ENCODE results near the gene MCC.
A peak's percentile ranks its signal among the peaks of the same experiment; 100 is the strongest.

The MCC gene

GRCh38 chr5:113202746-113203716 is 285.2 kb downstream of the MCC start (continued):
- TF ChIP-seq ZNF707 (tag by site-specific recombination; IDR thresholded peaks at IDR 0.05), result no peak
- TF ChIP-seq ZNF518A (tag by site-specific recombination; conservative IDR thresholded peaks at IDR 0.05; ENCODE audit: low read depth), result no peak
- TF ChIP-seq YY1 (tag by site-specific recombination; IDR thresholded peaks at IDR 0.05), result no peak
- TF ChIP-seq ZNF544 (tag by site-specific recombination; IDR thresholded peaks at IDR 0.05), result no peak
- TF ChIP-seq ZNF521 (tag by site-specific recombination; IDR thresholded peaks at IDR 0.05), result no peak
- TF ChIP-seq ZBTB20 (tag by site-specific recombination; IDR thresholded peaks at IDR 0.05), result peak; percentile 86
- TF ChIP-seq ZNF747 (tag by site-specific recombination; IDR thresholded peaks at IDR 0.05), result no peak
- TF ChIP-seq PRDM10 (tag by site-specific recombination; IDR thresholded peaks at IDR 0.05), result peak; percentile 92
- TF ChIP-seq ZNF362 (tag by site-specific recombination; IDR thresholded peaks at IDR 0.05), result peak; percentile 57; the same call in 1 of the 2 replicates
- no peak for TF ChIP-seq ZNF157 (tag by site-specific recombination; IDR thresholded peaks at IDR 0.05)
- TF ChIP-seq ZNF580 (tag by site-specific recombination; IDR thresholded peaks at IDR 0.05), result peak; percentile 86
- TF ChIP-seq ZNF571 (tag by site-specific recombination; IDR thresholded peaks at IDR 0.05), result no peak
- peak; percentile 94 for TF ChIP-seq OSR2 (tag by site-specific recombination; IDR thresholded peaks at IDR 0.05)
- no peak for TF ChIP-seq ZNF585B (tag by site-specific recombination; IDR thresholded peaks at IDR 0.05)
- no peak for TF ChIP-seq ZNF112 (tag by site-specific recombination; IDR thresholded peaks at IDR 0.05)
- TF ChIP-seq ZBTB7A (tag by site-specific recombination; IDR thresholded peaks at IDR 0.05; ENCODE audit: low read depth), result no peak
- no peak; the same call in none of the 2 replicates for TF ChIP-seq HIC1 (tag by site-specific recombination; IDR thresholded peaks at IDR 0.05)
- 0 out of 2 replicates have a peak, but pooled peaks have one; percentile 67 for TF ChIP-seq ZNF223 (tag by site-specific recombination; IDR thresholded peaks at IDR 0.05)
- TF ChIP-seq ZNF239 (tag by site-specific recombination; IDR thresholded peaks at IDR 0.05), result no peak
- TF ChIP-seq GLIS2 (tag by site-specific recombination; IDR thresholded peaks at IDR 0.05), result peak; percentile 67
- peak; percentile 85; the same call in 1 of the 2 replicates for TF ChIP-seq ZFP37 (tag by site-specific recombination; IDR thresholded peaks at IDR 0.05)
- TF ChIP-seq ZBTB6 (tag by site-specific recombination; IDR thresholded peaks at IDR 0.05), result peak; percentile 69
- peak; percentile 27; the same call in 1 of the 2 replicates for TF ChIP-seq ZSCAN4 (tag by site-specific recombination; IDR thresholded peaks at IDR 0.05)
- TF ChIP-seq ZNF776 (tag by site-specific recombination; IDR thresholded peaks at IDR 0.05; ENCODE audit: borderline replicate concordance), result no peak
